Keratinocyte (primary cell): ENCODE data around the gene TAF10. TPM values are rescaled to one million over a fixed set of nuclear protein-coding genes. Genes with fewer than 3 reads are reported as not detected.

Experiments used
- DNase-seq: peaks from one replicate; pipeline ENCODE4 v3.0.0-alpha.2; 2011; ENCODE audit warnings: low read depth, missing footprints, low spot score
- FAIRE-seq: peaks from 2 replicates; lab custom pipeline; 2011; peaks lifted over from hg19 to GRCh38; lab: Jason Lieb, UNC
- H2AFZ ChIP-seq: 2 replicates; pipeline ENCODE4 v1.6.0; 2012; ENCODE audit warnings: low read length, control low read depth, inconsistent platforms; ENCODE audit not compliant: control insufficient read depth
- H3K27ac ChIP-seq: 2 replicates; pipeline ENCODE4 v1.5.1; 2011; ENCODE audit warnings: low read length; ENCODE audit not compliant: control insufficient read depth, insufficient read depth
- H3K27me3 ChIP-seq: 3 replicates; pipeline ENCODE4 v1.6.0; 2011; ENCODE audit warnings: low read length; ENCODE audit not compliant: control insufficient read depth, insufficient read depth; ENCODE audit errors: extremely low read depth
- H3K36me3 ChIP-seq, 2 experiments: 2 replicates in 1 of 2; 3 replicates in 1 of 2; pipeline ENCODE4 v1.5.1; 2011; ENCODE audit warnings: low read length in 2 of 2, mild to moderate bottlenecking in 1 of 2; ENCODE audit not compliant: control insufficient read depth in 2 of 2, insufficient read depth in 2 of 2; ENCODE audit errors: extremely low read depth in 1 of 2
- H3K4me1 ChIP-seq: 3 replicates; pipeline ENCODE4 v1.5.1; 2011; ENCODE audit warnings: low read length; ENCODE audit not compliant: control insufficient read depth, insufficient read depth; ENCODE audit errors: extremely low read depth
- H3K4me2 ChIP-seq: 3 replicates; pipeline ENCODE4 v1.6.0; 2011; ENCODE audit warnings: low read depth, low read length; ENCODE audit not compliant: control insufficient read depth, insufficient read depth; ENCODE audit errors: extremely low read depth
- H3K4me3 ChIP-seq, 3 experiments: fragments of 200-600 bp in 1 of 3; sonication (generic) in 1 of 3; 2 replicates in 2 of 3; 3 replicates in 1 of 3; pipeline ENCODE4 v1.5.1; 2011 to 2016; ENCODE audit warnings: low read length in 3 of 3, mild to moderate bottlenecking in 3 of 3, control low read depth in 2 of 3, inconsistent platforms in 1 of 3, low read depth in 1 of 3, mixed read lengths in 1 of 3, mixed run types in 1 of 3, moderate library complexity in 1 of 3; ENCODE audit not compliant: control insufficient read depth in 2 of 3, insufficient read depth in 2 of 3; ENCODE audit errors: extremely low read depth in 1 of 3
- H3K79me2 ChIP-seq: 2 replicates; pipeline ENCODE4 v1.6.0; 2012; ENCODE audit warnings: low read length; ENCODE audit not compliant: control insufficient read depth, insufficient read depth
- H3K9ac ChIP-seq: 3 replicates; pipeline ENCODE4 v1.6.0; 2011; ENCODE audit warnings: low read length; ENCODE audit not compliant: control insufficient read depth, insufficient read depth; ENCODE audit errors: extremely low read depth
- H3K9me1 ChIP-seq: 3 replicates; pipeline ENCODE4 v1.6.0; 2011; ENCODE audit warnings: low read length; ENCODE audit not compliant: control insufficient read depth, insufficient read depth; ENCODE audit errors: extremely low read depth
- H3K9me3 ChIP-seq: 2 replicates; pipeline ENCODE4 v1.5.1; 2012; ENCODE audit warnings: low read depth, low read length; ENCODE audit not compliant: control insufficient read depth
- H4K20me1 ChIP-seq: 3 replicates; pipeline ENCODE4 v1.6.0; 2011; ENCODE audit warnings: low read length; ENCODE audit not compliant: control insufficient read depth, insufficient read depth; ENCODE audit errors: extremely low read depth
- EZH2 ChIP-seq: IDR thresholded peaks from one replicate; pipeline ENCODE4 v1.6.1; 2012; ENCODE audit warnings: inconsistent platforms, mild to moderate bottlenecking, low read length, moderate library complexity
- dilution Hi-C: fragments of 300-500 bp; cut with MboI; formaldehyde crosslinking; loops from one replicate; pipeline ENCODE4 v1.7.0; 2020; ENCODE audit warnings: low sequenced_read_pairs; ENCODE audit not compliant: extremely low pct_ligation_motif_present
- polyA plus RNA-seq, 5 experiments: library from polyadenylated mRNA; depleted of rRNA in 3 of 5; stranded (reverse) in 3 of 5; stranded (forward) in 1 of 5; unstranded in 1 of 5; fragments of >200 nt; gene quantifications; 1 replicate in 1 of 5; 2 replicates in 3 of 5; 3 replicates in 1 of 5; pipeline versions ENCODE4 v1.2.1 to v1.2.3, GENCODE V29; 2011 to 2012; ENCODE audit warnings: missing spikeins in 2 of 5, low read depth in 1 of 5, low replicate concordance in 1 of 5
- TF ChIP-seq, protein P1 (sequence below), 3 experiments: IDR thresholded peaks in 1 of 3; conservative IDR thresholded peaks in 1 of 3; optimal IDR thresholded peaks in 1 of 3; 2 replicates in 2 of 3; 3 replicates in 1 of 3; pipeline versions ENCODE3 to v1.5.1; 2011; ENCODE audit warnings: low read length in 3 of 3, mild to moderate bottlenecking in 3 of 3, moderate library complexity in 2 of 3, control low read depth in 1 of 3, inconsistent platforms in 1 of 3; ENCODE audit not compliant: insufficient read depth in 2 of 3; ENCODE audit errors: extremely low read depth in 1 of 3

TAF10 gene
- polyA plus RNA-seq, 1 donor (not counting 4 experiments of a cell fraction or from before 2014, with no cell fraction given): 165 TPM

GRCh38 chr11:6601041-6601461 is 11.0 kb downstream of the TAF10 start:
- Histone ChIP-seq H2AFZ (no peak overlapping the region), H3K79me2 (peaks cover 69% of the 10 kb centered on the region), H3K9me3 (no peaks in the 10 kb centered on the region), H3K4me2 (no peak overlapping the region), H3K27ac (no peak overlapping the region), H3K9ac (no peak overlapping the region), H4K20me1 (no peaks in the 10 kb centered on the region), H3K4me1 (peaks cover 23% of the 10 kb centered on the region), H3K4me3 (no peak overlapping the region), H3K36me3 (peaks cover 27 to 42% of the 10 kb centered on the region in 2 experiments), H3K27me3 (no peaks in the 10 kb centered on the region), H3K9me1 (peaks cover 3% of the 10 kb centered on the region)
- no peak for TF ChIP-seq EZH2
- TF ChIP-seq, protein P1, sequence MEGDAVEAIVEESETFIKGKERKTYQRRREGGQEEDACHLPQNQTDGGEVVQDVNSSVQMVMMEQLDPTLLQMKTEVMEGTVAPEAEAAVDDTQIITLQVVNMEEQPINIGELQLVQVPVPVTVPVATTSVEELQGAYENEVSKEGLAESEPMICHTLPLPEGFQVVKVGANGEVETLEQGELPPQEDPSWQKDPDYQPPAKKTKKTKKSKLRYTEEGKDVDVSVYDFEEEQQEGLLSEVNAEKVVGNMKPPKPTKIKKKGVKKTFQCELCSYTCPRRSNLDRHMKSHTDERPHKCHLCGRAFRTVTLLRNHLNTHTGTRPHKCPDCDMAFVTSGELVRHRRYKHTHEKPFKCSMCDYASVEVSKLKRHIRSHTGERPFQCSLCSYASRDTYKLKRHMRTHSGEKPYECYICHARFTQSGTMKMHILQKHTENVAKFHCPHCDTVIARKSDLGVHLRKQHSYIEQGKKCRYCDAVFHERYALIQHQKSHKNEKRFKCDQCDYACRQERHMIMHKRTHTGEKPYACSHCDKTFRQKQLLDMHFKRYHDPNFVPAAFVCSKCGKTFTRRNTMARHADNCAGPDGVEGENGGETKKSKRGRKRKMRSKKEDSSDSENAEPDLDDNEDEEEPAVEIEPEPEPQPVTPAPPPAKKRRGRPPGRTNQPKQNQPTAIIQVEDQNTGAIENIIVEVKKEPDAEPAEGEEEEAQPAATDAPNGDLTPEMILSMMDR (optimal IDR thresholded peaks at IDR 0.05 in 1 of 3, IDR thresholded peaks at IDR 0.05 in 1 of 3, conservative IDR thresholded peaks at IDR 0.05 in 1 of 3; ENCODE audit: extremely low read depth in 1 of 3, insufficient read depth in 2 of 3, low read length in 3 of 3): no peak
- DNase-seq (no peak), FAIRE-seq (no peak)
- dilution Hi-C loops: no loop called here

GRCh38 chr11:6599881-6600390 is 12.1 kb downstream of the TAF10 start:
- H3K27me3 ChIP-seq: no peaks in the 10 kb centered on the region
- no peak overlapping the region for H3K4me3 ChIP-seq
- H3K4me2 ChIP-seq: no peak overlapping the region
- peaks cover 14% of the 10 kb centered on the region for H3K4me1 ChIP-seq
- dilution Hi-C loops: no loop called here
- no peak for TF ChIP-seq EZH2
- TF ChIP-seq, protein P1 (optimal IDR thresholded peaks at IDR 0.05 in 1 of 3, IDR thresholded peaks at IDR 0.05 in 1 of 3, conservative IDR thresholded peaks at IDR 0.05 in 1 of 3; ENCODE audit: extremely low read depth in 1 of 3, insufficient read depth in 2 of 3, low read length in 3 of 3): no peak
- peaks cover 24 to 46% of the 10 kb centered on the region in 2 experiments for H3K36me3 ChIP-seq
- no peak overlapping the region for H2AFZ ChIP-seq
- DNase-seq (no peak), FAIRE-seq (no peak)
- peaks cover 59% of the 10 kb centered on the region for H3K79me2 ChIP-seq
- H3K27ac ChIP-seq: no peak overlapping the region
- peaks cover 3% of the 10 kb centered on the region for H3K9me1 ChIP-seq
- no peaks in the 10 kb centered on the region for H4K20me1 ChIP-seq
- no peaks in the 10 kb centered on the region for H3K9me3 ChIP-seq
- no peak overlapping the region for H3K9ac ChIP-seq
